A549 (cell line): ENCODE results near the gene ERO1B. TPM values are rescaled to one million over a fixed set of nuclear protein-coding genes. Genes with fewer than 3 reads are reported as not detected.

ENCODE experiments used
- ATAC-seq, 2 experiments: fragments of 200-7000 bp in 1 of 2; fragments of >200 bp in 1 of 2; cut with Nextera tagmentation in 1 of 2; cut with Tn5 transposase in 1 of 2; 3 replicates each; pipeline versions ENCODE4 v1.8.0 to v1.9.1; 2018 to 2020; ENCODE audit warnings: mild to moderate bottlenecking in 1 of 2, moderate library complexity in 1 of 2
- CTCF ChIA-PET: fragments of 300-600 bp; sonication (Branson Sonifier 250); formaldehyde crosslinking; extraction: SDS; loops from one replicate; lab custom pipeline; 2021; ENCODE audit warnings: antibody characterized with exemption, inconsistent platforms; lab: Yijun Ruan, JAX
- POLR2A ChIA-PET: fragments of 350-600 bp; formaldehyde crosslinking; extraction: SDS; loops from one replicate; lab custom pipeline; 2021; ENCODE audit warnings: antibody characterized with exemption, inconsistent platforms; lab: Yijun Ruan, JAX
- DNase-seq, 2 experiments: peaks; one replicate each; pipeline versions ENCODE4 v3.0.0 to v3.0.0-alpha.2; 2011 to 2016; ENCODE audit warnings: low read depth in 1 of 2, low spot score in 1 of 2
- FAIRE-seq: peaks from 2 replicates; lab custom pipeline; 2011; peaks lifted over from hg19 to GRCh38; lab: Jason Lieb, UNC
- H3K27ac ChIP-seq, 2 experiments: fragments of >200 bp; sonication (Bioruptor Twin); formaldehyde crosslinking; 3 replicates each; pipeline ENCODE4 v1.5.1; 2016 to 2017
- H3K4me1 ChIP-seq: fragments of >200 bp; sonication (Bioruptor Twin); formaldehyde crosslinking; 3 replicates; pipeline ENCODE4 v1.6.1; 2016
- H3K4me2 ChIP-seq: fragments of >200 bp; sonication (Bioruptor Twin); formaldehyde crosslinking; 3 replicates; pipeline ENCODE4 v1.6.1; 2016
- H3K4me3 ChIP-seq: fragments of >200 bp; sonication (Bioruptor Twin); formaldehyde crosslinking; 3 replicates; pipeline ENCODE4 v1.5.1; 2016
- H3K9me3 ChIP-seq: fragments of >200 bp; sonication (Bioruptor Twin); formaldehyde crosslinking; 3 replicates; pipeline ENCODE4 v1.6.1; 2016
- ATOH8 ChIP-seq: fragments of 250-450 bp; sonication (Bioruptor Pico); IDR thresholded peaks from 2 replicates; pipeline ENCODE4 v1.5.0; 2020; ENCODE audit warnings: low read depth, mild to moderate bottlenecking, moderate library complexity
- BCL3 ChIP-seq: fragments of >200 bp; sonication (Bioruptor Twin); formaldehyde crosslinking; IDR thresholded peaks from 3 replicates; pipeline ENCODE4 v1.6.1; 2016
- BHLHE40 ChIP-seq: IDR thresholded peaks from 2 replicates; pipeline ENCODE4 v1.6.1; 2012; ENCODE audit warnings: low read depth, low read length, inconsistent platforms
- CHD2 ChIP-seq: fragments of 150-350 bp; IDR thresholded peaks from 2 replicates; pipeline ENCODE4 v1.6.1; 2014; ENCODE audit warnings: low read length; ENCODE audit not compliant: partially characterized antibody
- HOXA7 ChIP-seq: fragments of 250-450 bp; sonication (Bioruptor Pico); IDR thresholded peaks from 2 replicates; pipeline ENCODE4 v1.5.0; 2020; ENCODE audit warnings: mild to moderate bottlenecking, moderate library complexity
- HOXB5 ChIP-seq: fragments of 250-450 bp; sonication (Bioruptor Pico); IDR thresholded peaks from 2 replicates; pipeline ENCODE4 v1.5.0; 2020; ENCODE audit warnings: mild to moderate bottlenecking, moderate library complexity
- KDM1A ChIP-seq: fragments of 200-600 bp; sonication (generic); IDR thresholded peaks from 2 replicates; pipeline ENCODE4 v1.6.1; 2016; ENCODE audit warnings: low read depth, mild to moderate bottlenecking
- KDM5A ChIP-seq: fragments of 200-600 bp; sonication (generic); IDR thresholded peaks from 2 replicates; pipeline ENCODE4 v1.6.1; 2016; ENCODE audit warnings: antibody characterized with exemption, mild to moderate bottlenecking
- MAX ChIP-seq: IDR thresholded peaks from 2 replicates; pipeline ENCODE4 v1.6.1; 2012
- MAZ ChIP-seq: fragments of 150-350 bp; IDR thresholded peaks from 2 replicates; pipeline ENCODE4 v1.6.1; 2014; ENCODE audit warnings: antibody characterized with exemption, low read depth, low read length, borderline replicate concordance
- PHF8 ChIP-seq: fragments of 200-600 bp; sonication (generic); IDR thresholded peaks from 2 replicates; pipeline ENCODE4 v1.6.1; 2016; ENCODE audit warnings: low read depth, mild to moderate bottlenecking, antibody characterized with exemption, moderate library complexity, borderline replicate concordance
- REST ChIP-seq: fragments of 200-600 bp; sonication (generic); IDR thresholded peaks from 2 replicates; pipeline ENCODE4 v1.6.1; 2016; ENCODE audit warnings: antibody characterized with exemption, mild to moderate bottlenecking, moderate library complexity
- RFX5 ChIP-seq: fragments of 450-650 bp; IDR thresholded peaks from 2 replicates; pipeline ENCODE4 v1.7.1; 2014; ENCODE audit warnings: antibody characterized with exemption, mild to moderate bottlenecking, moderate library complexity
- TFCP2L1 ChIP-seq: fragments of 250-450 bp; sonication (Bioruptor Pico); IDR thresholded peaks from 2 replicates; pipeline ENCODE4 v1.5.0; 2021; ENCODE audit warnings: mild to moderate bottlenecking
- polyA plus RNA-seq, 4 experiments: library from polyadenylated mRNA; depleted of rRNA in 3 of 4; stranded (reverse); fragments of >200 nt; fragmentation: RNase III in 1 of 4; extraction: RNeasy Plus Mini Kit Qiagen cat#74134 plus additional on column Dnase treatment in 1 of 4; gene quantifications; 2 replicates in 3 of 4; 3 replicates in 1 of 4; pipeline ENCODE4 v1.2.3, GENCODE V29; 2011 to 2017

ERO1B gene
- polyA plus RNA-seq, 2 of the 4 experiments (the other 2 are of a cell fraction) = 3.2 to 9.8 TPM

- TF ChIP-seq REST = no peak
- no peak for TF ChIP-seq TFCP2L1 (CRISPR knock-in tag)
- no peak for TF ChIP-seq MAZ
- TF ChIP-seq ATOH8 (CRISPR knock-in tag) = no peak
- no peak for TF ChIP-seq KDM1A
Measured at GRCh38 chr1:236173174-236173767, 108.5 kb downstream of the ERO1B start (continued).

GRCh38 chr1:236172041-236172579 is 109.6 kb downstream of the ERO1B start:
- CTCF ChIA-PET = no interaction called here

More at GRCh38 chr1:236172041-236172579, 109.6 kb downstream of the ERO1B start:
- DNase-seq (no peak), FAIRE-seq (no peak), ATAC-seq (no peak)
- H3K4me2 ChIP-seq = no peak overlapping the region
- H3K4me3 ChIP-seq = no peak overlapping the region
- no peak overlapping the region for H3K27ac ChIP-seq
- peaks cover 29% of the 10 kb centered on the region for H3K4me1 ChIP-seq
- H3K9me3 ChIP-seq = no peaks in the 10 kb centered on the region
- TF ChIP-seq KDM5A (no peak), RFX5 (no peak), PHF8 (no peak), HOXA7 (CRISPR knock-in tag) (no peak), ATOH8 (CRISPR knock-in tag) (no peak), BCL3 (no peak), BHLHE40 (no peak), CHD2 (no peak), HOXB5 (CRISPR knock-in tag) (no peak), MAX (no peak)
- POLR2A ChIA-PET = interaction anchor here (0.6 kb wide), 1 partner anchor 79 kb away, joined by 3 read pairs; no protein-coding TSS in a partner anchor
